Left renal pelvis (tissue), 4 donors: ENCODE results near the gene MFN1. TPM values are rescaled to one million over a fixed set of nuclear protein-coding genes. Genes with fewer than 3 reads are reported as not detected.

Experiments used
- DNase-seq, 4 donors: peaks; one replicate each; pipeline ENCODE4 v3.0.0-alpha.2; 2013; ENCODE audit warnings: low read depth in 4 of 4, low spot score in 3 of 4
- polyA plus RNA-seq, 4 donors: library from polyadenylated mRNA; unstranded; fragments of 120-200 nt; gene quantifications; one replicate each; pipeline ENCODE4 v1.2.1, GENCODE V29; 2013; ENCODE audit not compliant: insufficient read length in 4 of 4

MFN1 gene
- polyA plus RNA-seq, 4 donors: 55.7 to 77.5 (median 70.1) TPM

- no peak for DNase-seq
Measured at GRCh38 chr3:179333084-179333483, 14.4 kb upstream of the MFN1 start.

GRCh38 chr3:179336345-179336929 is 11.1 kb upstream of the MFN1 start:
- no peak for DNase-seq

- no peak for DNase-seq
Measured at GRCh38 chr3:179348325-179349013, 960 bp downstream of the MFN1 start.

GRCh38 chr3:179355996-179356395 is 8.5 kb downstream of the MFN1 start:
- DNase-seq: no peak

GRCh38 chr3:179363332-179363731 is 15.8 kb downstream of the MFN1 start:
- no peak for DNase-seq

GRCh38 chr3:179369621-179370020 is 22.1 kb downstream of the MFN1 start:
- no peak for DNase-seq

- no peak for DNase-seq
Measured at GRCh38 chr3:179373938-179374337, 26.4 kb downstream of the MFN1 start.

- no peak for DNase-seq
Measured at GRCh38 chr3:179375091-179375999, 27.8 kb downstream of the MFN1 start.

- DNase-seq: no peak
Measured at GRCh38 chr3:179376474-179376873, 29.0 kb downstream of the MFN1 start.

- DNase-seq: no peak
Measured at GRCh38 chr3:179391906-179392305, 44.4 kb downstream of the MFN1 start.

- no peak for DNase-seq
Measured at GRCh38 chr3:179398574-179399231, 51.2 kb downstream of the MFN1 start.

GRCh38 chr3:179401561-179401960 is 54.1 kb downstream of the MFN1 start:
- DNase-seq: no peak

GRCh38 chr3:179402963-179403362 is 55.5 kb downstream of the MFN1 start:
- DNase-seq: no peak

GRCh38 chr3:179404307-179404706 is 56.8 kb downstream of the MFN1 start:
- no peak for DNase-seq

- DNase-seq: no peak
Measured at GRCh38 chr3:179410331-179410730, 62.8 kb downstream of the MFN1 start.

GRCh38 chr3:179410999-179411398 is 63.5 kb downstream of the MFN1 start:
- no peak for DNase-seq

GRCh38 chr3:179414804-179415203 is 67.3 kb downstream of the MFN1 start:
- no peak for DNase-seq

GRCh38 chr3:179415377-179415776 is 67.9 kb downstream of the MFN1 start:
- no peak for DNase-seq

- DNase-seq: no peak
Measured at GRCh38 chr3:179416681-179417080, 69.2 kb downstream of the MFN1 start.

GRCh38 chr3:179418610-179419009 is 71.1 kb downstream of the MFN1 start:
- DNase-seq: no peak

- no peak for DNase-seq
Measured at GRCh38 chr3:179421500-179421899, 74.0 kb downstream of the MFN1 start.
